Measurements from ENCODE around the gene GNPTAB. TPM values are rescaled to one million over a fixed set of nuclear protein-coding genes. Genes with fewer than 3 reads are reported as not detected.

The GNPTAB gene
- total RNA-seq, 1 experiment from 2014 or later, result 11.6 TPM

- Histone ChIP-seq H3K4me1 (ENCODE audit: low read length) (no peaks in the 10 kb centered on the region), H3K4me2 (ENCODE audit: low read depth, low read length, poor library complexity, severe bottlenecking) (no peak within 1 kb of the TSS), H3K9me3 (ENCODE audit: low read length) (no peaks in the 10 kb centered on the region), H4K20me1 (ENCODE audit: insufficient read depth, low read depth, low read length) (no peaks in the 10 kb centered on the region), H3K9me2 (replicated peaks; ENCODE audit: insufficient read depth, low read length) (no peaks in the 10 kb centered on the region), H3K79me2 (ENCODE audit: low read length) (no peaks in the 10 kb centered on the region), H2AFZ (ENCODE audit: low read length) (no peak within 1 kb of the TSS), H3K27ac (ENCODE audit: low read length) (no peak within 1 kb of the TSS), H3K9ac (ENCODE audit: low read length) (no peak within 1 kb of the TSS), H3K4me3 (ENCODE audit: low read length) (no peak within 1 kb of the TSS), H3K36me3 (ENCODE audit: insufficient read depth, low read length) (no peaks in the 10 kb centered on the region), H3K27me3 (ENCODE audit: low read length) (no peaks in the 10 kb centered on the region)
- no peak for DNase-seq
Measured at GRCh38 chr12:101697197-101697929, 133.4 kb downstream of the GNPTAB start, which contains the start of gene CHPT1. Gene CHPT1, plus strand, starts transcription at chr12:101697640. Its CDS starts 222 bp downstream, at chr12:101697862.

DNA sequence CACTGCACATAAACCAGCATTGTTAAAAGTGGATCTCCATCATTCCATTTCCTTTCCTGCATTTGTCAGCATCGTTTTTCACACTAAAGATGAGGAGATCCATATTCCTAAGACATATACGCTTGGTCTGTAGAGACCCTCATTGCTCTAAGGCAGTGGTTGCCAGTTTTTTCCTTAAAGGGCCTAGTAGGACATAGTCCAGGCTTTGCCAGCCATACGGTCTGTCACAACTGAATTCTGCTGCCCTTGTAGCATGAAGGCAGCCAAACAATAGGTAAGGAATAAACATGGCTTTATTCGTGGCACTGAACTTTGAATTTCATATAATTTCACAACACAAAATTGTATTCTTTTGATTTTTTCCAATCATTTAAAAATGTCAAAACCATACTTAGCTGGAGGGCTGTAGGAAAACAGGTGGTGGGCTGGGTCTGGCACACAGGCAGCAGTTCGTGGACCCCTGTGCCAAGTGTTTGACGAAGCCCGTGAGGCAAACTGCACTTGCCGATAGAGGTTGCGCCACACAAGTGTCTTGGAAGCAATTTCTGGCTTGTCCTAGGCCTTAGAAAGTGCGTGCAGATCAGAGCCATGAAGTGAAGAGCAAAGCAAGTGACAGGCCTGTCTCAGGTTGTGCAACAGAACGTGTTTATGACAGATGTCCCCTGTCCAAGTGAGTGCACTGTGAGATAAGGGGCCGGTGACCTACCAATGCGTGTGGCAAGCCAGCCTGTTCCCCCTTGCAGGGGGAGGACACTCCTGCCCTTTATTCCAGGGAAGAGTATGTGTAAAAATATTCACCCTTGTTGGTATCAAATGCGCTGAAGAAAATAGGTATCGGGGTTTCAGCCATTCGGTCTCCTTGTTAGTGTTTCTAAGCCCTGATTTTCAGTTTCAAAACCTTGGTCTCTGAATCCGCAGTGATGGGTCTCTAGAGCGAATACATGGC, 134.2 kb downstream of the GNPTAB start:
- Histone ChIP-seq H3K27me3 (ENCODE audit: low read length) (no peaks in the 10 kb centered on the region), H3K36me3 (ENCODE audit: insufficient read depth, low read length) (no peaks in the 10 kb centered on the region), H3K4me1 (ENCODE audit: low read length) (no peaks in the 10 kb centered on the region), H3K27ac (ENCODE audit: low read length) (no peak overlapping the region), H3K4me2 (ENCODE audit: low read depth, low read length, poor library complexity, severe bottlenecking) (no peak overlapping the region), H3K79me2 (ENCODE audit: low read length) (no peaks in the 10 kb centered on the region), H2AFZ (ENCODE audit: low read length) (no peak overlapping the region), H3K9me3 (ENCODE audit: low read length) (no peaks in the 10 kb centered on the region), H3K9me2 (replicated peaks; ENCODE audit: insufficient read depth, low read length) (no peaks in the 10 kb centered on the region), H3K4me3 (ENCODE audit: low read length) (no peak overlapping the region), H3K9ac (ENCODE audit: low read length) (no peak overlapping the region), H4K20me1 (ENCODE audit: insufficient read depth, low read depth, low read length) (no peaks in the 10 kb centered on the region)
- no peak for DNase-seq

GRCh38 chr12:101695706-101696105, 135.1 kb downstream of the GNPTAB start:
- Histone ChIP-seq H3K9ac (ENCODE audit: low read length) (no peak overlapping the region), H2AFZ (ENCODE audit: low read length) (no peak overlapping the region), H3K36me3 (ENCODE audit: insufficient read depth, low read length) (no peaks in the 10 kb centered on the region), H3K27ac (ENCODE audit: low read length) (no peak overlapping the region), H3K9me3 (ENCODE audit: low read length) (no peaks in the 10 kb centered on the region), H3K27me3 (ENCODE audit: low read length) (no peaks in the 10 kb centered on the region), H3K9me2 (replicated peaks; ENCODE audit: insufficient read depth, low read length) (no peaks in the 10 kb centered on the region), H3K4me3 (ENCODE audit: low read length) (no peak overlapping the region), H3K4me1 (ENCODE audit: low read length) (no peaks in the 10 kb centered on the region), H4K20me1 (ENCODE audit: insufficient read depth, low read depth, low read length) (no peaks in the 10 kb centered on the region), H3K4me2 (ENCODE audit: low read depth, low read length, poor library complexity, severe bottlenecking) (no peak overlapping the region), H3K79me2 (ENCODE audit: low read length) (no peaks in the 10 kb centered on the region)
- no peak for DNase-seq

Small RNAs within 50 kb of the gene (small RNA-seq; reads per million reads assigned to genes)
- not detected for gene RNA5SP368
- gene RNA5SP369, result not detected
- not detected for gene RNU6-101P
- gene RNU6-1183P, result not detected
- gene RNU6-172P, result not detected
- not detected for gene RNY1P16

Other genes with a start within 250 kb of the GNPTAB start
- gene MYBPC1, start 236.0 kb downstream of the GNPTAB start, total RNA-seq (2014; rRNA removed; shearing (Covaris generic); ENCODE audit: low replicate concordance), result not detected in 2 replicates
- 0.11 TPM in 1 of 2 replicates, not detected in the other for gene CHPT1, start 133.3 kb downstream of the GNPTAB start, total RNA-seq (2014; rRNA removed; shearing (Covaris generic); ENCODE audit: low replicate concordance)
- gene SYCP3, start 91.5 kb downstream of the GNPTAB start, total RNA-seq (2014; rRNA removed; shearing (Covaris generic); ENCODE audit: low replicate concordance), result not detected in 2 replicates
- gene DRAM1, start 46.6 kb upstream of the GNPTAB start, total RNA-seq (2014; rRNA removed; shearing (Covaris generic); ENCODE audit: low replicate concordance), result not detected in 2 replicates
- gene WASHC3, start 231.0 kb upstream of the GNPTAB start, total RNA-seq (2014; rRNA removed; shearing (Covaris generic); ENCODE audit: low replicate concordance), result 70.5 and 75.1 TPM in 2 replicates